K562 (cell line): ENCODE results near the gene ZNF785. TPM values are rescaled to one million over a fixed set of nuclear protein-coding genes. Genes with fewer than 3 reads are reported as not detected.

Experiments
- ATF3 ChIP-seq, 2 experiments: fragments of 450-650 bp in 1 of 2; sonication (generic) in 1 of 2; formaldehyde crosslinking in 1 of 2; IDR thresholded peaks in 1 of 2; conservative IDR thresholded peaks in 1 of 2; 2 replicates each; pipeline versions ENCODE4 v1.6.1 to v1.8.1; 2016 to 2023; ENCODE audit warnings: mild to moderate bottlenecking in 2 of 2, moderate library complexity in 2 of 2, inconsistent platforms in 1 of 2, missing genetic modification reagents in 1 of 2
- CBFA2T3 ChIP-seq: fragments of 450-650 bp; IDR thresholded peaks from 2 replicates; pipeline ENCODE4 v1.6.1; 2017
- CEBPG ChIP-seq, 3 experiments: fragments of 200-800 bp in 1 of 3; sonication (Bioruptor generic) in 1 of 3; sonication (generic) in 1 of 3; formaldehyde crosslinking in 1 of 3; IDR thresholded peaks in 2 of 3; conservative IDR thresholded peaks in 1 of 3; 2 replicates each; pipeline versions ENCODE4 v1.6.1 to v1.8.0; 2016 to 2022; ENCODE audit warnings: missing compliant biosample characterization in 2 of 3, missing genetic modification characterization in 2 of 3, mild to moderate bottlenecking in 1 of 3, missing genetic modification reagents in 1 of 3
- EGR1 ChIP-seq: fragments of 450-650 bp; conservative IDR thresholded peaks from 2 replicates; pipeline ENCODE4 v1.6.1; 2017; ENCODE audit warnings: mild to moderate bottlenecking
- IRF9 ChIP-seq: fragments of 450-650 bp; IDR thresholded peaks from 2 replicates; pipeline ENCODE4 v1.6.1; 2016; ENCODE audit warnings: missing biosample characterization, missing genetic modification characterization
- MEIS2 ChIP-seq: fragments of 450-650 bp; IDR thresholded peaks from 2 replicates; pipeline ENCODE4 v1.6.1; 2014; ENCODE audit warnings: mild to moderate bottlenecking; ENCODE audit not compliant: partially characterized antibody
- PKNOX1 ChIP-seq: fragments of 450-650 bp; IDR thresholded peaks from 2 replicates; pipeline ENCODE4 v1.6.1; 2016
- RFX1 ChIP-seq: fragments of 450-650 bp; IDR thresholded peaks from 2 replicates; pipeline ENCODE4 v1.6.1; 2016; ENCODE audit warnings: mild to moderate bottlenecking, moderate library complexity
- TFAP4 ChIP-seq: sonication (generic); formaldehyde crosslinking; IDR thresholded peaks from 2 replicates; pipeline ENCODE4 v1.8.0; 2022; ENCODE audit warnings: missing genetic modification reagents, mild to moderate bottlenecking, moderate library complexity, borderline replicate concordance
- ZFP1 ChIP-seq: fragments of 450-650 bp; formaldehyde crosslinking; IDR thresholded peaks from 2 replicates; pipeline ENCODE4 v1.4.0; 2020; ENCODE audit warnings: mild to moderate bottlenecking, mixed read lengths
- ZNF217 ChIP-seq: sonication (generic); formaldehyde crosslinking; IDR thresholded peaks from 2 replicates; pipeline ENCODE4 v1.8.0; 2022; ENCODE audit warnings: mild to moderate bottlenecking, missing genetic modification reagents
- ZNF24 ChIP-seq: fragments of 450-650 bp; IDR thresholded peaks from 2 replicates; pipeline ENCODE4 v1.6.1; 2016
- ZNF274 ChIP-seq: IDR thresholded peaks from 2 replicates; pipeline ENCODE4 v1.6.1; 2011; ENCODE audit warnings: low read depth, mild to moderate bottlenecking, low read length, moderate library complexity, borderline replicate concordance
- ZNF41 ChIP-seq: fragments of 250-450 bp; sonication (Bioruptor Pico); conservative IDR thresholded peaks from 2 replicates; pipeline ENCODE4 v1.4.0; 2020; ENCODE audit warnings: mild to moderate bottlenecking
- ZNF778 ChIP-seq: fragments of 450-650 bp; formaldehyde crosslinking; IDR thresholded peaks from 2 replicates; pipeline ENCODE4 v1.4.0; 2020; ENCODE audit warnings: mild to moderate bottlenecking, moderate library complexity
- polyA plus RNA-seq, 8 experiments: library from polyadenylated mRNA; depleted of rRNA in 4 of 8; stranded (reverse) in 5 of 8; unstranded in 3 of 8; fragments of >200 nt; fragmentation: Nextera tagmentation in 2 of 8; fragmentation: Illumina TruSeq in 1 of 8; extraction: Ambion mirVana in 2 of 8; extraction: Trizol in 1 of 8; gene quantifications; 2 replicates each; pipeline versions ENCODE4 v1.2.1 to v1.2.3, GENCODE V29; 2011 to 2014; ENCODE audit warnings: inconsistent platforms in 1 of 8, missing spikeins in 1 of 8
- total RNA-seq, 7 experiments: library from RNA; depleted of rRNA in 6 of 7; stranded (reverse); fragments of >200 nt in 6 of 7; fragmentation: Illumina TruSeq in 2 of 7; extraction: Trizol in 2 of 7; gene quantifications; 2 replicates each; pipeline versions ENCODE4 v1.2.1 to v1.2.3, GENCODE V29; 2011 to 2021; ENCODE audit warnings: low replicate concordance in 1 of 7

ZNF785 gene
- total and polyA plus RNA-seq, 9 of the 15 experiments (the other 6 are each of a cell fraction or from before 2014, with no cell fraction given), result 0.64 to 11.0 (median 6.4) TPM

- TF ChIP-seq ZNF217 (CRISPR knock-in tag) (no peak), PKNOX1 (peak; percentile 83), ZNF274 (no peak), ATF3 (IDR thresholded peaks at IDR 0.05) (0 out of 2 replicates have a peak, but pooled peaks have one; percentile 17), ATF3 (CRISPR knock-in tag; conservative IDR thresholded peaks at IDR 0.05) (no peak), ZNF24 (no peak), MEIS2 (peak; percentile 87), ZNF778 (CRISPR knock-in tag) (no peak), TFAP4 (CRISPR knock-in tag) (peak; percentile 59; the same call in 1 of the 2 replicates), CEBPG (CRISPR knock-in tag; IDR thresholded peaks at IDR 0.05) (peak; percentile 67), CEBPG (tag; conservative IDR thresholded peaks at IDR 0.05 in 1 of 2, IDR thresholded peaks at IDR 0.05 in 1 of 2) (peak; percentile 94 to 96), EGR1 (no peak), ZNF41 (CRISPR knock-in tag) (no peak), RFX1 (peak; percentile 59; the same call in 1 of the 2 replicates), ZFP1 (CRISPR knock-in tag) (no peak), IRF9 (tag) (peak; percentile 55), CBFA2T3 (0 out of 2 replicates have a peak, but pooled peaks have one; percentile 7)
Observed at GRCh38 chr16:30567991-30568638, 17.4 kb downstream of the ZNF785 start (continued).
